ENCODE measurements around the gene FBP2. TPM values are rescaled to one million over a fixed set of nuclear protein-coding genes. Genes with fewer than 3 reads are reported as not detected.

Gene FBP2
- total and polyA plus RNA-seq, 12 donors: 0.15 to 4.6 (median 0.37) TPM; not detected in 1

DNA sequence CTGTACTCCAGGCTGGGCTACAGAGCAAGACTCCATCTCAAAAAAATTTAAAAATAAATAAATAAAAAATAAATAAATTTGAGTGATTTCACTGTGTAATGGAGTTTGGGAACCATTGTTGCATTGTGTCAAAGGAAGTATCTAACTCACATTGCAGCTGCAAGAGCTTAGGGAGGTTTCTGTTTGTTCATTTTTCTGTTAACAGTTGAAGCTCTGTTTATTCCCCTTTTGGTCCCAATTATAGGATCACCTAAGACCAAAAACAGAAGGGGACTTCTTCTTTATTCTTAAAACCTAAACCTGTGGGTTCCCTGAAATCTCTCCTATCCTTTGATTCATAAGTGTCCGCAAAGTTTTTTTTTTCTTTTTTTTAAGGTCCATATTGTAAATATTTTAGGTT lies 67.4 kb downstream of the FBP2 start:
- Histone ChIP-seq H3K27me3 (no peaks in the 10 kb centered on the region), H3K9me3 (replicated peaks in 1 of 3) (no peaks in the 10 kb centered on the region), H3K4me1 (replicated peaks in 1 of 2) (no peaks in the 10 kb centered on the region), H3K4me3 (no peak overlapping the region), H3K36me3 (replicated peaks in 1 of 2) (no peaks in the 10 kb centered on the region), H3K27ac (no peak overlapping the region)
- DNase-seq: no peak
- no peak for TF ChIP-seq POLR2A (IDR thresholded peaks at IDR 0.05)
- TF ChIP-seq, protein P1, sequence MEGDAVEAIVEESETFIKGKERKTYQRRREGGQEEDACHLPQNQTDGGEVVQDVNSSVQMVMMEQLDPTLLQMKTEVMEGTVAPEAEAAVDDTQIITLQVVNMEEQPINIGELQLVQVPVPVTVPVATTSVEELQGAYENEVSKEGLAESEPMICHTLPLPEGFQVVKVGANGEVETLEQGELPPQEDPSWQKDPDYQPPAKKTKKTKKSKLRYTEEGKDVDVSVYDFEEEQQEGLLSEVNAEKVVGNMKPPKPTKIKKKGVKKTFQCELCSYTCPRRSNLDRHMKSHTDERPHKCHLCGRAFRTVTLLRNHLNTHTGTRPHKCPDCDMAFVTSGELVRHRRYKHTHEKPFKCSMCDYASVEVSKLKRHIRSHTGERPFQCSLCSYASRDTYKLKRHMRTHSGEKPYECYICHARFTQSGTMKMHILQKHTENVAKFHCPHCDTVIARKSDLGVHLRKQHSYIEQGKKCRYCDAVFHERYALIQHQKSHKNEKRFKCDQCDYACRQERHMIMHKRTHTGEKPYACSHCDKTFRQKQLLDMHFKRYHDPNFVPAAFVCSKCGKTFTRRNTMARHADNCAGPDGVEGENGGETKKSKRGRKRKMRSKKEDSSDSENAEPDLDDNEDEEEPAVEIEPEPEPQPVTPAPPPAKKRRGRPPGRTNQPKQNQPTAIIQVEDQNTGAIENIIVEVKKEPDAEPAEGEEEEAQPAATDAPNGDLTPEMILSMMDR (IDR thresholded peaks at IDR 0.05): no peak
- WGBS, 4 donors: 90 to 96% (median 92%) methylated on average over 1 of the region's 1 CpG
- intact Hi-C loops (cut with DNase I): no loop called here

GRCh38 chr9:94525396-94526035 lies 68.1 kb downstream of the FBP2 start:
- Histone ChIP-seq H3K27ac (no peak overlapping the region), H3K27me3 (no peaks in the 10 kb centered on the region), H3K4me1 (replicated peaks in 1 of 2) (no peaks in the 10 kb centered on the region), H3K4me3 (no peak overlapping the region), H3K9me3 (replicated peaks in 1 of 3) (no peaks in the 10 kb centered on the region), H3K36me3 (replicated peaks in 1 of 2) (no peaks in the 10 kb centered on the region)
- 90 to 93% (median 92%) methylated on average over 7 of the region's 7 CpGs for WGBS, 4 donors
- intact Hi-C loops (cut with DNase I): no loop called here
- DNase-seq: no peak
- no peak for TF ChIP-seq POLR2A (IDR thresholded peaks at IDR 0.05)
- TF ChIP-seq, protein P1 (IDR thresholded peaks at IDR 0.05): no peak

DNA sequence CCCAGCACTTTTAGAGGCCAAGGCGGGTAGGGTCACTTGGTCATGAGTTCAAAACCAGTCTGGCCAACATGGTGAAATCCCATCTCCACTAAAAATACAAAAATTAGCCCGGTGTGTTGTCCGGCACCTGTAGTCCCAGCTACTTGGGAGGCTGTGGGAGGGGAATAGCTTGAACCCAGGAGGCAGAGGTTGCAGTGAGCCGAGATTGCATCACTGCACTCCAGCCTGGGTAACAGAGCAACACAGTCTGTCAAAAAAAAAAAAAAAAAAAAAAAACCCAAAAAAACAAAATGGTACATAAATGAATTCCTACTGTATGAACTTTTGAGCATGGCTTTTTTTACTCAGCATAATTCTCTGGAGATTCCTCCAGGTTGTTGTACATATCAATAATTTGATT lies 76.4 kb downstream of the FBP2 start:
- TF ChIP-seq POLR2A (IDR thresholded peaks at IDR 0.05): no peak
- TF ChIP-seq, protein P1 (IDR thresholded peaks at IDR 0.05): no peak
- H3K27ac ChIP-seq: no peak overlapping the region
- no peaks in the 10 kb centered on the region for H3K27me3 ChIP-seq
- intact Hi-C loops (cut with DNase I): no loop called here
- peaks cover 0 to 4% of the 10 kb centered on the region in 2 donors for H3K4me1 ChIP-seq (replicated peaks in 1 of 2)
- WGBS, 4 donors: 89 to 96% (median 92%) methylated on average over 4 of the region's 4 CpGs
- H3K9me3 ChIP-seq (replicated peaks in 1 of 3): no peaks in the 10 kb centered on the region
- no peak overlapping the region for H3K4me3 ChIP-seq
- H3K36me3 ChIP-seq (replicated peaks in 1 of 2): no peaks in the 10 kb centered on the region
- DNase-seq: no peak

- no peaks in the 10 kb centered on the region for H3K27me3 ChIP-seq
- intact Hi-C loops (cut with DNase I): no loop called here
- no peak overlapping the region for H3K27ac ChIP-seq
- peaks cover 4 to 5% of the 10 kb centered on the region in 2 donors for H3K4me1 ChIP-seq (replicated peaks in 1 of 2)
- TF ChIP-seq, protein P1 (IDR thresholded peaks at IDR 0.05): no peak
- no peak for TF ChIP-seq POLR2A (IDR thresholded peaks at IDR 0.05)
- no peak overlapping the region for H3K4me3 ChIP-seq
- no peaks in the 10 kb centered on the region for H3K36me3 ChIP-seq (replicated peaks in 1 of 2)
- no peak for DNase-seq
- WGBS, 4 donors: 85 to 95% (median 91%) methylated on average over 3 of the region's 3 CpGs
- no peaks in the 10 kb centered on the region for H3K9me3 ChIP-seq (replicated peaks in 1 of 3)
Measured at GRCh38 chr9:94514722-94515121, 78.9 kb downstream of the FBP2 start.

Data from adrenal gland (tissue), 12 donors.